NCI-H524 treated with DMSO at 0.1 percent for 48 hours (cell line): ENCODE data around the gene PLSCR1.
"Not testable (repeated sequence)": the region's sequence is repeated elsewhere in the genome, so short reads cannot be mapped to it uniquely, and the experiment has no call there.

Source experiments
- DNase-seq: peaks from one replicate; lab custom pipeline; 2025; lab: John Stamatoyannopoulos, UW

Gene PLSCR1

GRCh38 chr3:146513386-146514051, 30.9 kb downstream of the PLSCR1 start:
- no peak for DNase-seq

GRCh38 chr3:146511402-146512134, 32.8 kb downstream of the PLSCR1 start:
- no peak for DNase-seq

GRCh38 chr3:146507331-146508120, 36.9 kb downstream of the PLSCR1 start:
- DNase-seq = no peak

- DNase-seq = no peak
Observed at GRCh38 chr3:146505516-146505915, 38.9 kb downstream of the PLSCR1 start.

GRCh38 chr3:146504498-146505197, 39.8 kb downstream of the PLSCR1 start:
- no peak for DNase-seq

- DNase-seq = no peak
Observed at GRCh38 chr3:146503461-146504202, 40.8 kb downstream of the PLSCR1 start.

GRCh38 chr3:146502887-146503460, 41.4 kb downstream of the PLSCR1 start:
- no peak for DNase-seq

GRCh38 chr3:146501752-146502151, 42.7 kb downstream of the PLSCR1 start:
- no peak for DNase-seq

- DNase-seq = no peak
Observed at GRCh38 chr3:146499701-146500100, 44.7 kb downstream of the PLSCR1 start.

- no peak for DNase-seq
Observed at GRCh38 chr3:146498002-146498736, 46.2 kb downstream of the PLSCR1 start.

- not testable (repeated sequence) for DNase-seq
Observed at GRCh38 chr3:146497145-146497843, 47.1 kb downstream of the PLSCR1 start.

GRCh38 chr3:146496726-146497125, 47.7 kb downstream of the PLSCR1 start:
- DNase-seq = no peak

- no peak for DNase-seq
Observed at GRCh38 chr3:146496251-146496650, 48.2 kb downstream of the PLSCR1 start.

GRCh38 chr3:146493761-146494160, 50.6 kb downstream of the PLSCR1 start:
- DNase-seq = no peak

GRCh38 chr3:146493221-146493620, 51.2 kb downstream of the PLSCR1 start:
- DNase-seq = peak; percentile 44

- DNase-seq = no peak
Observed at GRCh38 chr3:146491303-146491702, 53.1 kb downstream of the PLSCR1 start.

GRCh38 chr3:146485297-146485696, 59.1 kb downstream of the PLSCR1 start:
- DNase-seq = no peak

GRCh38 chr3:146476094-146476740, 68.2 kb downstream of the PLSCR1 start:
- no peak for DNase-seq

GRCh38 chr3:146474976-146475375, 69.4 kb downstream of the PLSCR1 start:
- DNase-seq = not testable (repeated sequence)
